HEK293 (cell line): ENCODE results near the gene OR2A5.

ENCODE experiments used
- CTCF ChIA-PET: fragments of 350-600 bp; formaldehyde crosslinking; extraction: SDS; loops from one replicate; lab custom pipeline; 2021; ENCODE audit warnings: antibody characterized with exemption; lab: Yijun Ruan, JAX
- POLR2A ChIA-PET: fragments of 300-600 bp; formaldehyde crosslinking; extraction: SDS; loops from one replicate; lab custom pipeline; 2020; ENCODE audit warnings: antibody characterized with exemption, inconsistent platforms; lab: Yijun Ruan, JAX
- H3K27ac ChIP-seq: fragments of 200-500 bp; sonication (Bioruptor generic); 2 replicates; pipeline ENCODE4 v1.5.1; 2014; ENCODE audit warnings: low read depth, low read length, control low read depth, inconsistent platforms; ENCODE audit errors: extremely low read depth
- H3K36me3 ChIP-seq, 2 experiments: fragments of 200-500 bp in 1 of 2; sonication (Bioruptor generic) in 1 of 2; 1 replicate in 1 of 2; 2 replicates in 1 of 2; pipeline ENCODE4 v1.5.1; 2014 to 2017; ENCODE audit warnings: inconsistent platforms in 2 of 2, low read length in 2 of 2; ENCODE audit not compliant: control insufficient read depth in 2 of 2, insufficient read depth in 1 of 2
- H3K4me1 ChIP-seq: fragments of 200-500 bp; sonication (Bioruptor generic); 2 replicates; pipeline ENCODE4 v1.5.1; 2014; ENCODE audit warnings: mild to moderate bottlenecking, low read length, inconsistent platforms; ENCODE audit not compliant: control insufficient read depth, insufficient read depth
- H3K4me3 ChIP-seq: 2 replicates; pipeline ENCODE4 v1.5.1; 2011; ENCODE audit warnings: low read depth, mild to moderate bottlenecking, control low read depth, low read length, moderate library complexity
- H3K9me3 ChIP-seq: fragments of 200-500 bp; sonication (Bioruptor generic); 2 replicates; pipeline ENCODE4 v1.5.1; 2014; ENCODE audit warnings: low read depth, low read length, inconsistent platforms; ENCODE audit not compliant: control insufficient read depth, insufficient read depth
- GLIS2 ChIP-seq: fragments of 450-650 bp; formaldehyde crosslinking; IDR thresholded peaks from 2 replicates; pipeline ENCODE4 v1.5.1; 2016; ENCODE audit warnings: missing biosample characterization, missing genetic modification characterization
- HOXA7 ChIP-seq: sonication (generic); formaldehyde crosslinking; IDR thresholded peaks from 2 replicates; pipeline ENCODE4 v1.8.1; 2022; ENCODE audit warnings: missing genetic modification reagents, borderline replicate concordance
- MYNN ChIP-seq: fragments of 450-650 bp; formaldehyde crosslinking; IDR thresholded peaks from 2 replicates; pipeline ENCODE4 v1.5.1; 2016; ENCODE audit warnings: missing biosample characterization, missing genetic modification characterization, borderline replicate concordance
- ZBTB21 ChIP-seq: fragments of 450-650 bp; formaldehyde crosslinking; IDR thresholded peaks from 2 replicates; pipeline ENCODE4 v1.5.1; 2017; ENCODE audit warnings: missing biosample characterization, missing genetic modification characterization
- ZBTB48 ChIP-seq: fragments of 450-650 bp; formaldehyde crosslinking; IDR thresholded peaks from 2 replicates; pipeline ENCODE4 v1.5.1; 2016; ENCODE audit warnings: missing biosample characterization, missing genetic modification characterization
- ZFHX2 ChIP-seq: fragments of 450-650 bp; formaldehyde crosslinking; conservative IDR thresholded peaks from 2 replicates; pipeline ENCODE4 v1.5.1; 2016; ENCODE audit warnings: missing biosample characterization, missing genetic modification characterization
- ZNF114 ChIP-seq: fragments of 450-650 bp; formaldehyde crosslinking; IDR thresholded peaks from 2 replicates; pipeline ENCODE4 v1.5.0; 2017; ENCODE audit warnings: missing biosample characterization, missing genetic modification characterization
- ZNF174 ChIP-seq: fragments of 450-650 bp; formaldehyde crosslinking; IDR thresholded peaks from 2 replicates; pipeline ENCODE4 v1.5.0; 2017; ENCODE audit warnings: missing biosample characterization, mild to moderate bottlenecking, missing genetic modification characterization
- ZNF214 ChIP-seq: fragments of 450-650 bp; formaldehyde crosslinking; IDR thresholded peaks from 2 replicates; pipeline ENCODE4 v1.5.1; 2017; ENCODE audit warnings: missing biosample characterization, mild to moderate bottlenecking, missing genetic modification characterization, borderline replicate concordance
- ZNF274 ChIP-seq, 2 experiments: fragments of 200-500 bp in 1 of 2; fragments of 450-650 bp in 1 of 2; sonication (Bioruptor generic) in 1 of 2; formaldehyde crosslinking in 1 of 2; IDR thresholded peaks; 2 replicates each; pipeline versions ENCODE4 v1.5.1 to v1.6.1; 2014 to 2016; ENCODE audit warnings: borderline replicate concordance in 1 of 2, inconsistent platforms in 1 of 2, low read length in 1 of 2, missing biosample characterization in 1 of 2, missing genetic modification characterization in 1 of 2
- ZNF311 ChIP-seq: fragments of 450-650 bp; formaldehyde crosslinking; IDR thresholded peaks from 2 replicates; pipeline ENCODE4 v1.5.1; 2017; ENCODE audit warnings: missing biosample characterization, missing genetic modification characterization, borderline replicate concordance
- ZNF37A ChIP-seq: fragments of 450-650 bp; IDR thresholded peaks from 2 replicates; pipeline ENCODE4 v1.5.1; 2018; ENCODE audit warnings: missing biosample characterization, missing genetic modification characterization
- ZNF433 ChIP-seq: fragments of 450-650 bp; formaldehyde crosslinking; IDR thresholded peaks from 2 replicates; pipeline ENCODE4 v1.5.1; 2016; ENCODE audit warnings: missing biosample characterization, missing genetic modification characterization, low read depth
- ZNF530 ChIP-seq: fragments of 450-650 bp; formaldehyde crosslinking; IDR thresholded peaks from 2 replicates; pipeline ENCODE4 v1.5.1; 2016; ENCODE audit warnings: low read depth, missing biosample characterization, missing genetic modification characterization
- ZNF654 ChIP-seq: fragments of 450-650 bp; formaldehyde crosslinking; IDR thresholded peaks from 2 replicates; pipeline ENCODE4 v1.5.1; 2016; ENCODE audit warnings: low read depth, missing biosample characterization, missing genetic modification characterization
- ZNF837 ChIP-seq: fragments of 450-650 bp; formaldehyde crosslinking; IDR thresholded peaks from 2 replicates; pipeline ENCODE4 v1.5.1; 2016; ENCODE audit warnings: missing biosample characterization, missing genetic modification characterization
- TF ChIP-seq, protein P1 (sequence below): fragments of 450-650 bp; formaldehyde crosslinking; IDR thresholded peaks from 2 replicates; pipeline ENCODE4 v1.5.1; 2016; ENCODE audit warnings: missing biosample characterization, missing genetic modification characterization
- TF ChIP-seq, protein P2 (sequence below): fragments of 450-650 bp; formaldehyde crosslinking; IDR thresholded peaks from 2 replicates; pipeline ENCODE4 v1.5.1; 2016; ENCODE audit warnings: missing biosample characterization, missing genetic modification characterization
- TF ChIP-seq, protein P3 (sequence below): fragments of 450-650 bp; formaldehyde crosslinking; IDR thresholded peaks from 2 replicates; pipeline ENCODE4 v1.5.1; 2017; ENCODE audit warnings: missing biosample characterization, missing genetic modification characterization
- TF ChIP-seq, protein P4 (sequence below): fragments of 450-650 bp; formaldehyde crosslinking; IDR thresholded peaks from 2 replicates; pipeline ENCODE4 v1.5.1; 2016; ENCODE audit warnings: missing biosample characterization, missing genetic modification characterization

Gene OR2A5

DNA sequence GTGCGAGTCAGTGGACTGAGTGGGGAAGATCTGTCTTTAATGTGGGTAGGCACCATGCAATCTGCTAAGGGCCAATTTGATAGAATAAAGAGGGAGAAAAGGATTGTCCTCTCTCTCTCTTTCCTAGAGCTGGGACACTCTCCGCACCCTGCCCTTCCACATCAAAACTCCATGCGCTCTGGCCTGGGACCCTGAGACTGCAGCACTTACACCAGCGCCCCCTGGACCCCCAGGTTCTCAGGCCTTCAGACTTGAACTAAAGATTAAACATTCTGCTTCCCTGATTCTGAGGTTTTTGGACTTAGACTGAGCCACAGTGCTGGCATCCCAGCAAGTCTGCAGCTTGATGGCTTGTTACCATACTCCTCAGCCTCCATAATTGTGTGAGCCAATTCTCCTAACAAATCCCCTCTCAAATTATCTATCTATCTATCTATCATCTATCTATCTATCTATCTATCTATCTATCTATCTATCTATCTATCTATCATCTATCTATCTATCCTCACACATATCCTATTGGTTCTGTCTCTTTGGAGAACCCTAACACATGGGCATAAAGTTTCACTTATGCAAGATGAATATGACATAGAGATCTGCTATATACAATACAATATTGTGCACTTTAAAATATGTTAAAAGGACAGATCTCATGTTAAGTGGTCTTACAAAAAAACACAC lies 22.4 kb upstream of the OR2A5 start (continued):
- TF ChIP-seq, protein P1, sequence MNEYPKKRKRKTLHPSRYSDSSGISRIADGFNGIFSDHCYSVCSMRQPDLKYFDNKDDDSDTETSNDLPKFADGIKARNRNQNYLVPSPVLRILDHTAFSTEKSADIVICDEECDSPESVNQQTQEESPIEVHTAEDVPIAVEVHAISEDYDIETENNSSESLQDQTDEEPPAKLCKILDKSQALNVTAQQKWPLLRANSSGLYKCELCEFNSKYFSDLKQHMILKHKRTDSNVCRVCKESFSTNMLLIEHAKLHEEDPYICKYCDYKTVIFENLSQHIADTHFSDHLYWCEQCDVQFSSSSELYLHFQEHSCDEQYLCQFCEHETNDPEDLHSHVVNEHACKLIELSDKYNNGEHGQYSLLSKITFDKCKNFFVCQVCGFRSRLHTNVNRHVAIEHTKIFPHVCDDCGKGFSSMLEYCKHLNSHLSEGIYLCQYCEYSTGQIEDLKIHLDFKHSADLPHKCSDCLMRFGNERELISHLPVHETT (tag by site-specific recombination) = no peak
- TF ChIP-seq ZNF37A (tag by site-specific recombination) (no peak), ZBTB21 (tag by site-specific recombination) (no peak)

DNA sequence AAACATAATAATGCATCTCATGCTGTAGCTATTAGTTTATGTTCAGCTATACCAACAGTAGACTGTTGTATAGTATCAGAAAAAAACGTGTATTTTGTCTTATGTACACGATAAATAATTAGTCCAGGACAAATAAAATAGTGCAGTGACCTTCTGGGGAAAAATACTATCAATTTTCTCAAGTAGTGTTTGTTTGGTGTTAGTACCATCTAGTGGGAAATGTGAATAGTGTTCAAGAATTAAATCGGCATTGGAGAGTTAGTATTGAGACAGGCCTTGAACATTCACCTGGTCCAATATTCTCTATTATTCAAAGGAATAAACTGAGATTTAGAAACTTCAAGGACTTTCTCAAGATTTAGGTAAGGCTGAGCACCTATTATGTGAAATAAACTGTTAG lies 21.7 kb upstream of the OR2A5 start:
- Histone ChIP-seq H3K4me3 (no peak overlapping the region), H3K36me3 (no peaks in the 10 kb centered on the region), H3K4me1 (no peaks in the 10 kb centered on the region), H3K27ac (no peak overlapping the region), H3K9me3 (no peaks in the 10 kb centered on the region)
- TF ChIP-seq, protein P2, sequence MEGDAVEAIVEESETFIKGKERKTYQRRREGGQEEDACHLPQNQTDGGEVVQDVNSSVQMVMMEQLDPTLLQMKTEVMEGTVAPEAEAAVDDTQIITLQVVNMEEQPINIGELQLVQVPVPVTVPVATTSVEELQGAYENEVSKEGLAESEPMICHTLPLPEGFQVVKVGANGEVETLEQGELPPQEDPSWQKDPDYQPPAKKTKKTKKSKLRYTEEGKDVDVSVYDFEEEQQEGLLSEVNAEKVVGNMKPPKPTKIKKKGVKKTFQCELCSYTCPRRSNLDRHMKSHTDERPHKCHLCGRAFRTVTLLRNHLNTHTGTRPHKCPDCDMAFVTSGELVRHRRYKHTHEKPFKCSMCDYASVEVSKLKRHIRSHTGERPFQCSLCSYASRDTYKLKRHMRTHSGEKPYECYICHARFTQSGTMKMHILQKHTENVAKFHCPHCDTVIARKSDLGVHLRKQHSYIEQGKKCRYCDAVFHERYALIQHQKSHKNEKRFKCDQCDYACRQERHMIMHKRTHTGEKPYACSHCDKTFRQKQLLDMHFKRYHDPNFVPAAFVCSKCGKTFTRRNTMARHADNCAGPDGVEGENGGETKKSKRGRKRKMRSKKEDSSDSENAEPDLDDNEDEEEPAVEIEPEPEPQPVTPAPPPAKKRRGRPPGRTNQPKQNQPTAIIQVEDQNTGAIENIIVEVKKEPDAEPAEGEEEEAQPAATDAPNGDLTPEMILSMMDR (tag by site-specific recombination) = peak; percentile 47; the same call in 1 of the 2 replicates
- TF ChIP-seq ZNF114 (tag by site-specific recombination) (no peak), ZNF214 (tag by site-specific recombination) (no peak), ZNF654 (tag by site-specific recombination) (peak; percentile 58), ZFHX2 (tag by site-specific recombination) (no peak), HOXA7 (CRISPR knock-in tag) (no peak)
- ChIA-PET POLR2A (no interaction called here), CTCF (interaction anchor here (0.6 to 2.8 kb wide), 6 partner anchors 9 to 809 kb away, joined by 3 to 13 read pairs (median 4); partner anchors contain the start of gene TPK1)

DNA sequence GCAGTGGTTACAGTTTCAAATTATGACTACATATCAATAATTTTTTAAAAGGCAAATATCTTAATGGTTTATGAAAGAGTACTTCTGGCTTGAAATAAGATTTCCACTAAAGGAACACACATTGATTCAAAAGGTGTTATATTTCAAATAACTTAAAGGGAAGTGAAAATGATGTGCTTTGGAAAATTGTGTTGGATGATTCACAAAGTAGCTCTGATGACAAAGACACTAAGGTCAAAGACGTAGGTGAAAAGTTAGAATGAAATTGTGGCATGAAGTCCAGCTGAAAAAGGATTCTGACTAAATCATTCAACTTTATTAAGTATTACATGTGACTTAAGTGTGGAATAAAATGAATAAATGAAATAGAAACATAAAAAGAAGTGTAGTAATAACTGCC lies 20.8 kb upstream of the OR2A5 start:
- Histone ChIP-seq H3K9me3 (no peaks in the 10 kb centered on the region), H3K36me3 (no peaks in the 10 kb centered on the region), H3K27ac (no peak overlapping the region), H3K4me3 (no peak overlapping the region), H3K4me1 (no peaks in the 10 kb centered on the region)
- no peak for TF ChIP-seq ZBTB21 (tag by site-specific recombination)
- TF ChIP-seq ZNF274 (IDR thresholded peaks at IDR 0.05; ENCODE audit: low read length) = no peak
- no peak for TF ChIP-seq ZNF274 (tag by site-specific recombination; IDR thresholded peaks at IDR 0.05; ENCODE audit: borderline replicate concordance)
- TF ChIP-seq, protein P3, sequence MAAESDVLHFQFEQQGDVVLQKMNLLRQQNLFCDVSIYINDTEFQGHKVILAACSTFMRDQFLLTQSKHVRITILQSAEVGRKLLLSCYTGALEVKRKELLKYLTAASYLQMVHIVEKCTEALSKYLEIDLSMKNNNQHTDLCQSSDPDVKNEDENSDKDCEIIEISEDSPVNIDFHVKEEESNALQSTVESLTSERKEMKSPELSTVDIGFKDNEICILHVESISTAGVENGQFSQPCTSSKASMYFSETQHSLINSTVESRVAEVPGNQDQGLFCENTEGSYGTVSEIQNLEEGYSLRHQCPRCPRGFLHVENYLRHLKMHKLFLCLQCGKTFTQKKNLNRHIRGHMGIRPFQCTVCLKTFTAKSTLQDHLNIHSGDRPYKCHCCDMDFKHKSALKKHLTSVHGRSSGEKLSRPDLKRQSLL (tag by site-specific recombination) = no peak
- no peak for TF ChIP-seq ZNF433 (tag by site-specific recombination)
- TF ChIP-seq ZNF311 (tag by site-specific recombination) = no peak
- no peak for TF ChIP-seq ZNF837 (tag by site-specific recombination)
- TF ChIP-seq GLIS2 (tag by site-specific recombination) = no peak
- TF ChIP-seq, protein P4, sequence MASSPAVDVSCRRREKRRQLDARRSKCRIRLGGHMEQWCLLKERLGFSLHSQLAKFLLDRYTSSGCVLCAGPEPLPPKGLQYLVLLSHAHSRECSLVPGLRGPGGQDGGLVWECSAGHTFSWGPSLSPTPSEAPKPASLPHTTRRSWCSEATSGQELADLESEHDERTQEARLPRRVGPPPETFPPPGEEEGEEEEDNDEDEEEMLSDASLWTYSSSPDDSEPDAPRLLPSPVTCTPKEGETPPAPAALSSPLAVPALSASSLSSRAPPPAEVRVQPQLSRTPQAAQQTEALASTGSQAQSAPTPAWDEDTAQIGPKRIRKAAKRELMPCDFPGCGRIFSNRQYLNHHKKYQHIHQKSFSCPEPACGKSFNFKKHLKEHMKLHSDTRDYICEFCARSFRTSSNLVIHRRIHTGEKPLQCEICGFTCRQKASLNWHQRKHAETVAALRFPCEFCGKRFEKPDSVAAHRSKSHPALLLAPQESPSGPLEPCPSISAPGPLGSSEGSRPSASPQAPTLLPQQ (tag by site-specific recombination) = no peak
- TF ChIP-seq ZNF530 (tag by site-specific recombination) = no peak
- TF ChIP-seq ZNF174 (tag by site-specific recombination) = no peak
- TF ChIP-seq ZBTB48 (tag by site-specific recombination) = no peak
- no peak for TF ChIP-seq MYNN (tag by site-specific recombination)
- ChIA-PET CTCF (interaction anchor here (0.7 to 2.8 kb wide), 3 partner anchors 9 to 100 kb away, joined by 3 to 13 read pairs (median 4); no protein-coding TSS in a partner anchor), POLR2A (no interaction called here)
